Measurements from ENCODE around the gene CCDC171. TPM values are rescaled to one million over a fixed set of nuclear protein-coding genes. Genes with fewer than 3 reads are reported as not detected.
"Not testable (repeated sequence)": the region's sequence is repeated elsewhere in the genome, so short reads cannot be mapped to it uniquely, and the experiment has no call there.

The CCDC171 gene
- total RNA-seq, 1 donor from 2014 or later, result 1.8 TPM

GRCh38 chr9:15524845-15525455 lies 27.9 kb upstream of the CCDC171 start:
- Histone ChIP-seq H3K27ac (replicated peaks) (no peak overlapping the region), H3K4me1 (no peaks in the 10 kb centered on the region), H3K27me3 (ENCODE audit: low read depth) (peaks cover 3% of the 10 kb centered on the region), H3K36me3 (no peaks in the 10 kb centered on the region), H3K9me3 (replicated peaks) (no peaks in the 10 kb centered on the region), H3K4me3 (no peak overlapping the region)
- intact Hi-C loops (cut with micrococcal nuclease), result no loop called here
- TF ChIP-seq CTCF (IDR thresholded peaks at IDR 0.05; ENCODE audit: borderline replicate concordance), result no peak
- no peak for DNase-seq

- no peak for DNase-seq
- Histone ChIP-seq H3K27me3 (ENCODE audit: low read depth) (peaks cover 3% of the 10 kb centered on the region), H3K9me3 (replicated peaks) (no peaks in the 10 kb centered on the region), H3K4me1 (no peaks in the 10 kb centered on the region), H3K4me3 (no peak overlapping the region), H3K36me3 (no peaks in the 10 kb centered on the region), H3K27ac (replicated peaks) (no peak overlapping the region)
- TF ChIP-seq CTCF (IDR thresholded peaks at IDR 0.05; ENCODE audit: borderline replicate concordance), result no peak
- intact Hi-C loops (cut with micrococcal nuclease), result no loop called here
These were observed 26.9 kb upstream of the CCDC171 start for GRCh38 chr9:15525958-15526357.

GRCh38 chr9:15527035-15527434 lies 25.8 kb upstream of the CCDC171 start:
- H3K36me3 ChIP-seq; H3K4me3 ChIP-seq; H3K9me3 ChIP-seq (replicated peaks); intact Hi-C loops (cut with micrococcal nuclease); H3K4me1 ChIP-seq; DNase-seq; H3K27ac ChIP-seq (replicated peaks); H3K27me3 ChIP-seq (ENCODE audit: low read depth): not testable (repeated sequence)

GRCh38 chr9:15529566-15530324 lies 23.1 kb upstream of the CCDC171 start:
- H3K27me3 ChIP-seq (ENCODE audit: low read depth), result peaks cover 3% of the 10 kb centered on the region
- intact Hi-C loops (cut with micrococcal nuclease), result no loop called here
- no peak for DNase-seq

GRCh38 chr9:15531380-15531779 lies 21.5 kb upstream of the CCDC171 start:
- no peaks in the 10 kb centered on the region for H3K9me3 ChIP-seq (replicated peaks)
- no peak overlapping the region for H3K27ac ChIP-seq (replicated peaks)
- H3K36me3 ChIP-seq, result no peaks in the 10 kb centered on the region
- no peaks in the 10 kb centered on the region for H3K4me1 ChIP-seq
- no peak overlapping the region for H3K4me3 ChIP-seq
- no peak for DNase-seq
- TF ChIP-seq CTCF (IDR thresholded peaks at IDR 0.05; ENCODE audit: borderline replicate concordance), result no peak
- H3K27me3 ChIP-seq (ENCODE audit: low read depth), result no peaks in the 10 kb centered on the region
- intact Hi-C loops (cut with micrococcal nuclease), result no loop called here

More at GRCh38 chr9:15529566-15530324, 23.1 kb upstream of the CCDC171 start:
- Histone ChIP-seq H3K9me3 (replicated peaks) (no peaks in the 10 kb centered on the region), H3K36me3 (no peaks in the 10 kb centered on the region), H3K4me3 (no peak overlapping the region), H3K4me1 (no peaks in the 10 kb centered on the region), H3K27ac (replicated peaks) (no peak overlapping the region)
- no peak for TF ChIP-seq CTCF (IDR thresholded peaks at IDR 0.05; ENCODE audit: borderline replicate concordance)

GRCh38 chr9:15541872-15542271 lies 11.0 kb upstream of the CCDC171 start:
- H3K27me3 ChIP-seq (ENCODE audit: low read depth), result no peaks in the 10 kb centered on the region
- no peak for DNase-seq
- H3K4me1 ChIP-seq, result no peaks in the 10 kb centered on the region
- H3K36me3 ChIP-seq, result no peaks in the 10 kb centered on the region
- TF ChIP-seq CTCF (IDR thresholded peaks at IDR 0.05; ENCODE audit: borderline replicate concordance), result no peak
- intact Hi-C loops (cut with micrococcal nuclease), result no loop called here
- H3K9me3 ChIP-seq (replicated peaks), result no peaks in the 10 kb centered on the region
- no peak overlapping the region for H3K4me3 ChIP-seq
- no peak overlapping the region for H3K27ac ChIP-seq (replicated peaks)
